ENCODE measurements around the gene MAN2B2.

GRCh38 chr4:6557856-6558255 is 17.1 kb upstream of the MAN2B2 start:
- no peak for TF ChIP-seq POLR2A (IDR thresholded peaks at IDR 0.05)
- TF ChIP-seq CTCF (IDR thresholded peaks at IDR 0.05) = no peak
